Ishikawa (cell line): Measurements from ENCODE around the gene RFC5.
A peak's percentile ranks its signal among the peaks of the same experiment; 100 is the strongest.

Experiments used
- CEBPB ChIP-seq: IDR thresholded peaks from 2 replicates; pipeline ENCODE4 v1.6.1; 2012
- EGR1 ChIP-seq: IDR thresholded peaks from 2 replicates; pipeline ENCODE4 v1.6.1; 2012
- EP300 ChIP-seq: IDR thresholded peaks from 2 replicates; pipeline ENCODE4 v1.6.1; 2012; ENCODE audit warnings: borderline replicate concordance
- FOXM1 ChIP-seq: IDR thresholded peaks from 2 replicates; pipeline ENCODE4 v1.6.1; 2012; ENCODE audit warnings: low read depth, borderline replicate concordance
- NFIC ChIP-seq: IDR thresholded peaks from 2 replicates; pipeline ENCODE4 v1.6.1; 2012
- RAD21 ChIP-seq: IDR thresholded peaks from 2 replicates; pipeline ENCODE4 v1.6.1; 2012; ENCODE audit warnings: low read depth
- TAF1 ChIP-seq: IDR thresholded peaks from 2 replicates; pipeline ENCODE4 v1.6.1; 2012; ENCODE audit warnings: low read depth, mild to moderate bottlenecking
- TCF12 ChIP-seq: IDR thresholded peaks from 2 replicates; pipeline ENCODE4 v1.6.1; 2012; ENCODE audit warnings: low read depth
- TEAD4 ChIP-seq: IDR thresholded peaks from 2 replicates; pipeline ENCODE4 v1.6.1; 2012
- YY1 ChIP-seq: IDR thresholded peaks from 2 replicates; pipeline ENCODE4 v1.6.1; 2012; ENCODE audit warnings: low read depth
- ZBTB7A ChIP-seq: IDR thresholded peaks from 2 replicates; pipeline ENCODE4 v1.6.1; 2012; ENCODE audit warnings: low read depth
- TF ChIP-seq, protein P1 (sequence below): IDR thresholded peaks from 2 replicates; pipeline ENCODE4 v1.6.1; 2012; ENCODE audit warnings: low read depth, mild to moderate bottlenecking
- TF ChIP-seq, protein P2 (sequence below): IDR thresholded peaks from 2 replicates; pipeline ENCODE4 v1.6.1; 2012
- TF ChIP-seq, protein P3 (sequence below): IDR thresholded peaks from 2 replicates; pipeline ENCODE4 v1.6.1; 2012

DNA sequence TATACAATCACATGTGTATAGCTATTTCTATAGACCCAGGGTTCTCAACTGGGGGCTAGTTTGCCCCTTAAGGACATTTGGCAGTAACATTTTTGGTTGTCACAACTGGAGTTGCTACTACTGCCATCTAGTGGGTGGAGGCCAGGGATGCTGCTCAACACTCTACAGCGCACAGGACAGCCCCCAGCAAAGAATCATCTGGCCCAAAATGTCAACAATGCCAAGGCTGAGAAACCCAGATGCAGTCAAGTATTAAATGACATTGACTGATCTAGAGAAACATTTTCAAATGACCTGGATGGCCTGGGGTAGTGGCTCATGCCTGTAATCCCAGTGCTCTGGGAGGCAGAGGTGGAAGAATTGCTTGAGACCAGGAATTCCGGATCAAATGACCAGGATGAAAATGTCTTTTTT is 38.6 kb downstream of the RFC5 start:
- no peak for TF ChIP-seq ZBTB7A
- TF ChIP-seq EP300 = no peak
- no peak for TF ChIP-seq TEAD4
- no peak for TF ChIP-seq CEBPB
- TF ChIP-seq, protein P1, sequence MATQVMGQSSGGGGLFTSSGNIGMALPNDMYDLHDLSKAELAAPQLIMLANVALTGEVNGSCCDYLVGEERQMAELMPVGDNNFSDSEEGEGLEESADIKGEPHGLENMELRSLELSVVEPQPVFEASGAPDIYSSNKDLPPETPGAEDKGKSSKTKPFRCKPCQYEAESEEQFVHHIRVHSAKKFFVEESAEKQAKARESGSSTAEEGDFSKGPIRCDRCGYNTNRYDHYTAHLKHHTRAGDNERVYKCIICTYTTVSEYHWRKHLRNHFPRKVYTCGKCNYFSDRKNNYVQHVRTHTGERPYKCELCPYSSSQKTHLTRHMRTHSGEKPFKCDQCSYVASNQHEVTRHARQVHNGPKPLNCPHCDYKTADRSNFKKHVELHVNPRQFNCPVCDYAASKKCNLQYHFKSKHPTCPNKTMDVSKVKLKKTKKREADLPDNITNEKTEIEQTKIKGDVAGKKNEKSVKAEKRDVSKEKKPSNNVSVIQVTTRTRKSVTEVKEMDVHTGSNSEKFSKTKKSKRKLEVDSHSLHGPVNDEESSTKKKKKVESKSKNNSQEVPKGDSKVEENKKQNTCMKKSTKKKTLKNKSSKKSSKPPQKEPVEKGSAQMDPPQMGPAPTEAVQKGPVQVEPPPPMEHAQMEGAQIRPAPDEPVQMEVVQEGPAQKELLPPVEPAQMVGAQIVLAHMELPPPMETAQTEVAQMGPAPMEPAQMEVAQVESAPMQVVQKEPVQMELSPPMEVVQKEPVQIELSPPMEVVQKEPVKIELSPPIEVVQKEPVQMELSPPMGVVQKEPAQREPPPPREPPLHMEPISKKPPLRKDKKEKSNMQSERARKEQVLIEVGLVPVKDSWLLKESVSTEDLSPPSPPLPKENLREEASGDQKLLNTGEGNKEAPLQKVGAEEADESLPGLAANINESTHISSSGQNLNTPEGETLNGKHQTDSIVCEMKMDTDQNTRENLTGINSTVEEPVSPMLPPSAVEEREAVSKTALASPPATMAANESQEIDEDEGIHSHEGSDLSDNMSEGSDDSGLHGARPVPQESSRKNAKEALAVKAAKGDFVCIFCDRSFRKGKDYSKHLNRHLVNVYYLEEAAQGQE = no peak
- TF ChIP-seq TAF1 = no peak
- TF ChIP-seq, protein P2, sequence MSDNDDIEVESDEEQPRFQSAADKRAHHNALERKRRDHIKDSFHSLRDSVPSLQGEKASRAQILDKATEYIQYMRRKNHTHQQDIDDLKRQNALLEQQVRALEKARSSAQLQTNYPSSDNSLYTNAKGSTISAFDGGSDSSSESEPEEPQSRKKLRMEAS = no peak
- no peak for TF ChIP-seq TCF12
- peak; percentile 31; the same call in 1 of the 2 replicates for TF ChIP-seq RAD21
- TF ChIP-seq YY1 = no peak
- TF ChIP-seq FOXM1 = no peak
- TF ChIP-seq EGR1 = no peak
- TF ChIP-seq NFIC = no peak
- TF ChIP-seq, protein P3, sequence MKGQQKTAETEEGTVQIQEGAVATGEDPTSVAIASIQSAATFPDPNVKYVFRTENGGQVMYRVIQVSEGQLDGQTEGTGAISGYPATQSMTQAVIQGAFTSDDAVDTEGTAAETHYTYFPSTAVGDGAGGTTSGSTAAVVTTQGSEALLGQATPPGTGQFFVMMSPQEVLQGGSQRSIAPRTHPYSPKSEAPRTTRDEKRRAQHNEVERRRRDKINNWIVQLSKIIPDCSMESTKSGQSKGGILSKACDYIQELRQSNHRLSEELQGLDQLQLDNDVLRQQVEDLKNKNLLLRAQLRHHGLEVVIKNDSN = no peak
